Measurements from ENCODE around the gene BTAF1.
"Not testable (repeated sequence)": the region's sequence is repeated elsewhere in the genome, so short reads cannot be mapped to it uniquely, and the experiment has no call there.

BTAF1 gene

DNA sequence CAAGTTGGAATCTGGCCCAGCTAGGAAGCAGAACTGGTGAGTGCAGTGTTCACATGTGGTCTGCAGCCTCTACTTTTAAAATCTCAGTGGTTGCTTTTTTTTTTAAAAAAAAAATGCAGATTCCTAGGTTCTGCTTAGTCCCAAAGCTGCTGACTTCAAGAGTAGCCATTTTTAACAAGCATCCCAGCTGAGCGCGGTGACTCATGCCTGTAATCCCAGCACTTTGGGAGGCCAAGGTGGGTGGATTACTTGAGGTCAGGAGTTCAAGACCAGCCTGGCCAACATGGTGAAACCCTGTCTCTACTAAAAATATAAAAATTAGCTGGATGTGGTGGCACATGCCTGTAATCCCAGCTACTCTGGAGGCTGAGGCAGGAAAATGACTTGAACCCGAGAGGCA, 101.8 kb downstream of the BTAF1 start:
- H3K4me3 ChIP-seq (ENCODE audit: low read length); DNase-seq (ENCODE audit: low read depth, low spot score): not testable (repeated sequence)

DNA sequence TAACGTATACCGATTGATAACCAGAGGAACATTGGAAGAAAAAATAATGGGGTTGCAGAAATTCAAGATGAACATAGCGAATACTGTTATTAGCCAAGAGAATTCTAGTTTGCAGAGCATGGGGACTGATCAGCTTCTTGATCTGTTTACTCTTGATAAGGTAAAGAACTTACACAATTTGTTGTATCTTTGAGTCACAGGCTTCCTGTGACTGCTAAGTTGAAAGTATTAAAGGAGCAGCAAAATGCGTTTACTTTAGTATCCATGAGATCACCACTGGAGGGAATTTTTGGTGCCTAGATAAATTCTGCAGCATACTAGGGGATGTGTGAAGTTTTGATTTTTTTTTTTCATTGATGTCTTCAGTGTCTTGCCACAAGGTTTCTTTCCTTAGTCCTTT, 103.6 kb downstream of the BTAF1 start:
- no peak for DNase-seq (ENCODE audit: low read depth, low spot score)
- no peak overlapping the region for H3K4me3 ChIP-seq (ENCODE audit: low read length)

DNA sequence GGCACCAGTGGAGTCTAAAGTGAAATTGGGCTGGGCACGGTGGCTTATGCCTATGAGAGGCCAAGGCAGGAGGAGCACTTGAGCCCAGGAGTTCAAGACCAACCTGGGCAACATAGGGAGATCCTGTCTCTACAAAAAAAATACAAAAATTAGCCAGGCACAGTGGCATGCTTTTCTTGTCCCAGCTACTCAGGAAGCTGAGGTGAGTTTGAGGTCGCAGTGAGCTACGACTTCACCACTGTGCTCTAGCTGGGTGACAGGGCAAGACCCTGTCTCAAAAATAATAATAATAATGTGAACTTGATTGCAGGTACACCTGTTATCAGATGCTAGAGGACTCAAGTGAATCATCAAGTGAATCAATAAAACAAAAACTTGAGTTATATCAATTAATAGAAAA, 108.0 kb downstream of the BTAF1 start:
- no peak overlapping the region for H3K4me3 ChIP-seq (ENCODE audit: low read length)
- DNase-seq (ENCODE audit: low read depth, low spot score) = peak; percentile 9

DNA sequence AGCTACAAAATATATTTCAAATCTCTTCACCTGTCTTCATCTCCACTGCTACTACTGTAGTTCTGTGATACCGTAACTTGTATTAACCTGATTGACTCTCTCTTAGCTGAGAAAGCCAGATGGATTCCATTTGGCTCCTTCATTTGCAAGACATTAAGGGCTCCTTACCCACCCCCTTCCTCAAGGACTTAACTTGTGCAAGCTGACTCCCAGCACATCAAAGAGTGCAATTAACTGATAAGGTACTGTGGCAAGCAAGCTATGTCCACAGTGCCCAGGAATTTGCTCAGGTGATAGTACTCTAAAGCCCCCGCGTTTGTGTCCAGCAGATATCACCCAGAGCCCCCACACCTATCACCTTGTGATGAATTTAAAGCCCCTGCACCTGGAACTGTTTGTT, 109.5 kb downstream of the BTAF1 start:
- H3K4me3 ChIP-seq (ENCODE audit: low read length); DNase-seq (ENCODE audit: low read depth, low spot score): not testable (repeated sequence)

DNA sequence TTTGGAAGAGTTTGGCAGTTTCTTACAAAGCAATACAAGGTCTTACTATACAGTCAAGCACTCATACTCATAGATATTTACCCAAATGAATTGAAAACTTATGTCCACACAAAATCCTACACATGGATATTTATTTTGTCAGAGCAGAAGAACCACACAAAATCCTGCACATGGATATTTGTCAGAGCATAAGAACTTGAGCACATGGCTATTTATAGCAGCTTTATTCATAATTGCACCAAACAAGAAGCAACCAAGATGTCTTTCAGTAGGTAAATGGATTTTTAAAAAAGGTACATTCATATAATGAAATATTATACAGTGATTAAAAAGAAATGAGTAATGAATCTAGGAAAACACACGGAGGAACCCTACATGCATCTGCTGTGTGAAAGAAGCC, 115.4 kb downstream of the BTAF1 start:
- no peak overlapping the region for H3K4me3 ChIP-seq (ENCODE audit: low read length)
- no peak for DNase-seq (ENCODE audit: low read depth, low spot score)

DNA sequence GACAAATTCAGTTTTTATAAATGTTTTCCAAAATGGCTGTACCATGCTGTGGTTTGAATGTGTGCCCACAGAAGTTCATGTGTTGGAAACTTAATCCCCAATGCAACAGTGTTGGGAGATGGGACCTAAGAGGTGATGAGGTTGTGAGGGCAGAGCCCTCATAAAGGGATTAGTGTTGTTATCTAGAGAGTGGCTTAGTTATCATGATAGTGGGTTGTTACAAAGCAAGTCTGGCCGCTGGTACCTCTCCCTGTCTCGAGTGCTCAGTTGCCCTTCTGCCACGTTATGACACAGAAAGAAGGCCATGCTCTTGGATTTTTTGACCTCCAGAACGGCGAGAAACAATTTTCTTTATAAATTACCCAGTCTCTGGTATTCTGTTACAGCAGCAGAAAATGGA, 119.0 kb downstream of the BTAF1 start:
- no peak overlapping the region for H3K4me3 ChIP-seq (ENCODE audit: low read length)
- no peak for DNase-seq (ENCODE audit: low read depth, low spot score)

DNA sequence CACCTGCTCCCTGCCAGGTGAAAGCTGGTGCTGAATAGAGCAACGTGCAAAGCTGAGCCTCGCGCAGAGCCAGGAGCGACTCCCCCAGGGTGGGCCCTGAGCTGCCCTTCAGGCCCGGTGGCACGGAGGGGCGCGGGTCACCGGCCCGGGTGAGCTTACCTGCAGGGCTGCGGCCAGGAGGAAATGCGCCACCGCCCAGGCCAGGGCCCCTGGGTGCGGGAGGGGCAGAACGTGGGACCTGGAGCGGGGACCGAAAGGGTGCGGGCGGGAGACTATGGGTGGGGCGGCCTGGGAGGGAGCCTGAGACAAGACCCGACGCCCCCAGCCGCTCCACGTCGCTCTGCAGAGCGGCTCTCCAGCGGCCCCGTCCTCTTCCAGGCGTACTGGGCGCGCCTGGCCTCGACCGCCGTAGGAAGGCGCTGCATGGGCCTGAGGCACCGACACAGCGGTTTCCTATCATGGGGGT, 122.1 kb downstream of the BTAF1 start:
- H3K4me3 ChIP-seq (ENCODE audit: low read length) = no peak overlapping the region
- no peak for DNase-seq (ENCODE audit: low read depth, low spot score)

DNA sequence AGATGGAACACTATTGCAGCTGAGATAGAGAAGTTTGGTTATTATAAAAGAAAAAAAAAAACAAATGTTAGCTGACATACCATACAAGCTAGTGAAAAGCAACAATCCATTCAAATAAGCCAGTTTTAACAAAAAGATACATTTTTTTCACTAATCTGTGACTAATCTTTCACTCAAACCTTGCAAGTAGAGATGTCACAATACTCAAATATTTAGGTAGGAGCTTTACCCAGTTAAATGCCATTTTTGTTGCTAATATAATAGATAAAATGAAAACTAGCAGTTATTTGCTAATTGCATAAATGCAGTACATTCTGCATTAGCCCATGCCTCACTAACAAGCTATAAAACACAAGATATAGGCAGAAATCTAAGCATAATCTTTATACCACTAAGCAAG, 123.6 kb downstream of the BTAF1 start:
- DNase-seq (ENCODE audit: low read depth, low spot score) = no peak
- no peak overlapping the region for H3K4me3 ChIP-seq (ENCODE audit: low read length)

DNA sequence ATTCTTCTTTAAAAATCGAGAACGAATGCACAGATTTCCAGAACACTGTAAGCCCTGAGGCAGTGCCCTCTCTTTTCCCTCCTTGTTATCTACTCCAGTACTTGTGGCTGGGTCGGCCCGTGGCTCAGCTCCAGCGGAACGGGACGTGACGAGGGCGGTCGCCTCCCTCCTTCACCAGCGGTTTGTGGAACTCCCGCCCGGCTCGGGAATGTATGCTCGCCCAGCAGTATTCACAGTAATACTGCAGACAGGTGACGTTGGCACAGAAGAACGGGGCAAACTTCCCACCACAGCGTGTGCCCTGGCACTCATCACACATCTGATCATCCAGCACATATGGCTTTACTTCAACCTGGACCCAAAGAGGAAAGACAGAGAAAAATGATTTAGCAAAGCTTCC, 128.5 kb downstream of the BTAF1 start:
- H3K4me3 ChIP-seq (ENCODE audit: low read length) = no peak overlapping the region
- DNase-seq (ENCODE audit: low read depth, low spot score) = no peak

DNA sequence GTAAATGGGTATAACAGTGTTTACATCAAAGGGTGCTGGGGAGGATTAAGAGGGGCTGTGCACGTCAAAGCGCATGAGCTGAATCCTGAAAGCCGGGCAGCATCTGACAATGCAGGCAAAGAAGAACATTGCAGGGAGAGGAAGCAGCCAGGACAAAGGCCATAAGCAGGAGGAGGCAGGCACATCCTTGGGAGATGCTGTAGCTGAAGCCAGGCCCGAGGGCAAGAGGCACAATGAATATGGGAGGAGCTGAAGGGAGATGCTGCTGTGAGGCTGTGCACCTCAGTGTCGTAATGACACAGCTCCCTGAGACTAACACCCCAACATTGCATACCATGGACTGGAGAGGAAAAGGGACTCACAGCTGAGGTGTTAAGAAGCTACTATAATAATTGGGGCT, 129.2 kb downstream of the BTAF1 start:
- no peak overlapping the region for H3K4me3 ChIP-seq (ENCODE audit: low read length)
- DNase-seq (ENCODE audit: low read depth, low spot score) = no peak

DNA sequence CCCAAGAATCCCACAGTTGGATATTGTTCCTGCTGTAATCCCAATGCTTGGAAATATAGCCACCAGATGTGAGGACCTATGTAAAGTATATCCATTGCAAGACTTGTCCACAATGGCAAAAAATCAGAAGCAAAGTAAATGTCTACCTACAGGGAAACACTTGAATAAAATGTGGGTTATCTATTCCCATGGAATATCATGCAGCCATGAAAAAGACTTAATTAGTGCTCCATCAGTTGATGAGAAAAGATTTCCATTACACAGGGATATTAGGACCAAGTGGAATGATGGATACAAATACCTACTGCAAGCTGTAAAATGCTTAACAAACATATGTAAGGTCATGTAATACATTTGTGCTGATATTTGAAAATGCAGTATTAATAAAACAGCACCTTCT, 131.2 kb downstream of the BTAF1 start:
- H3K4me3 ChIP-seq (ENCODE audit: low read length) = no peak overlapping the region
- no peak for DNase-seq (ENCODE audit: low read depth, low spot score)

DNA sequence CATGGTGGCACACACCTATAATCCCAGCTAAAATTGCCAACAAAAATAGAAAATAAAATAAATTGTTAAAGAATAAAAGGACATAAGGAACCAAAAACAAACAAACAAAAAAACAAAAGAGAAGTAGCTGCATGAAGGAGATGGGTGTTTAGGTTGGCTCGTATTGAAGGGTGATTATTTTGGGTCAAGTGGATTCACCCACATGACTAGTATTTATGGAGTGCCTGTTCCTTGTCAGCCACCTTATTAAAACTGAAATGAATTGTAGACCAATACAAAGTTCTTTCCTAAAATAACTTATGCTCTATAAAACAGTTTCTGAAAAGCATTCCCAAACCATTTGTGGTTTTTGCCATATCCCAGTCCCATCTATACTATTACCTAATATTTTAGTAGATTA, 138.7 kb downstream of the BTAF1 start:
- no peak overlapping the region for H3K4me3 ChIP-seq (ENCODE audit: low read length)
- DNase-seq (ENCODE audit: low read depth, low spot score) = no peak

DNA sequence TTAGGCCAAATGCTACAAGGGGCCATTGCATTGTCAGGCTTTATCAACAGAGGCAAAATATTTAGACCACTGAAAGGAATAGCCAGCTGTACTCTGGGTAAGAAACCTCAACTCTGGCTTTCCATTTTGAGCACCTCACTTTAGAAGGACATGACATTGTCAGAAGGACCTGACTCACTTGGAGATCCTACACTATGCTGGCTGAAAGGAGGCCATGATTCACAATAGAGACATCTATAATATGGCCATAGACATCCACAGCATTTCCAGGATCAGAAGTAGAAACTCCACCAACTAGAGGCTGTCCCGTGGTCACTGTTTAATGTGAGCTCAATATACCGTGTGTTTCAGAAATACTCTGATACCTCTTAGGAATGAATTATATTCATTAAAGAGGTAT, 140.9 kb downstream of the BTAF1 start:
- DNase-seq (ENCODE audit: low read depth, low spot score) = no peak
- H3K4me3 ChIP-seq (ENCODE audit: low read length) = no peak overlapping the region

DNA sequence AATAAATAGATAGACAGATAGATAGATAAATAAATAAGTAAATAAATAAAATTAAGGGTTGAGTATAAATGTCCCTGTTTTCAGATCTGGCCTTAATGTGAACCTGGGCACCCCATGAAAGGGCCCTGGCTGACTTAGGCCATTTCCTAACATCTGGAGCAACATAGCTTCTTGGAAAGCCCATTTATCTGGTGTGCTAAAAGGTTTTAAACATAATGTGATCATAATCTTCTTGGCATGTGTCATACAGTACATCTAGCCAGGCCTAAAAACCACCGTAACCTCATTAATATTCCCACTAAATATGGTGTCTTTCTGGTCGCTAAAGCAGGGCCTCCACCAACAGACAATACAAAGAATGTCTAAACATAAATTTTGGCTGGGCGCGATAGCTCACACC, 142.8 kb downstream of the BTAF1 start:
- no peak for DNase-seq (ENCODE audit: low read depth, low spot score)
- no peak overlapping the region for H3K4me3 ChIP-seq (ENCODE audit: low read length)

DNA sequence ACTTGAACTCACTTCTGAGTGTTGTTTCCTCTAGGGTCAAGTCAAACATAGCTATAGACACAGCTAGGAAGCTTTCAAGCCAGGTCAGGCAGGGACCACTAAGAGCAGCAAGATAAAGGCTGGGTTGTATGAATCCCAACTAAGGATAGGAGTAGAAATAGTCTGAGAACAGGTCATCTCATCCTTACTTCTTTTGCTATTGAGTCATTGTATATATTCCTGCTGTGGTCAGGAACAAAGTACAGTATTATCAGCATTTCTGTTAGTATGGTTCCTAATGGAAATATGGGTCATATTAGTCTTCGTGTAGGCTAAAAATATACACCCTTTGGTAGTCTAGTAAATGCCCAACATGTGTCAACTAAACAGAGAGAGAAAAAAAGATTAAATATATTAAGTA, 145.3 kb downstream of the BTAF1 start:
- no peak overlapping the region for H3K4me3 ChIP-seq (ENCODE audit: low read length)
- DNase-seq (ENCODE audit: low read depth, low spot score) = no peak

DNA sequence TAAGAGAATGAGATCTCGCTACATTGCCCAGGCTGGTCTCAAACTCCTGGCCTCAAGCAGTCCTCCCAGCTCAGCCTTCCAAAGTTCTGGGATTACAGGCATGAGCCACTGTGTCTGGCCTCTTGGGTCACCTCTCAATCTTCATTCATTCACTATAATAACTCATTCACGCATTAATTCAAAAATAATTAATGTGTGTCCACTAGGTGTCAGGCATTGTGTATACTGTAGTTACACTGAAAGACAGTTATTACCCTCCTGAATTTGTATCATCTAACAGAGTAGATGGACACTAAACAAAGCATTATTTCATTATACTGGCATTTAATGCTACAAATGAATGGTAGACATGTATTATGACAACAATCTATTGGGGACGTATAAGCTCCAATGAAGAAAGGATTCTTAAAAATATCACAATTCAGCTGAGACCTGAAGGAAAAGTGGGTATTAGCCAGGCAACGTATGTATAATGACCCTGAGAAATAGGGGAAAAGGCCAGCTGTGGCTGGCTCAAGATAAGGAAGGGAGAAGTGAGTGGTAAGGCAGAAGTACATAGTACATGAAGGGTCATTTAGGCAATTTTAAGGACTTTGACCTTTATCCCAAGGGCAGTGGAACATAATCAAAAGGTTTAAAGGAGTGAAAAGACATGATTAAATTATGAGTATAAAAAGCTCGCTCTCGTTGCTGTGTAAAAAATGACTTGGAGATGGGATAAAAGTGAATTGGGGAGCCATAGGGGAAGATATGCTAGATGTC, 150.7 kb downstream of the BTAF1 start:
- no peak overlapping the region for H3K4me3 ChIP-seq (ENCODE audit: low read length)
- DNase-seq (ENCODE audit: low read depth, low spot score) = no peak

DNA sequence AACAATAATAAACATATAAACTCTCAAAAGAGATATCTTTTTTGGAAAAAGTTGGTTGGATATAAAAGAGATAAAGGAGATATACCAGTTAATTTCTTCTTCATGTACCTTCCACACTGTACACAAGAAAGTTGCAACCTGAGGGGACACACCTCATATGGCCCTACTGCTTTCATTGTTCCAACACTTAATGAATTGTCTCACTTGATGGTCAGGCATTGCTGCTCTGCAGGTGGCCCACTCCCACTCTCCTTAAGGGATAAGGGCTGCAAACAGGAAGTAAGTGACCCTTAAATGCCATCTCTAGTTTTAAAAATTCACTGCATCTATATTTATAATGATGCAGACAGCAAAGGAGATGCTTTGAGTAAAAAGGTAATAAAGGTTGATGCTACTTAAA, 152.3 kb downstream of the BTAF1 start:
- DNase-seq (ENCODE audit: low read depth, low spot score) = no peak
- no peak overlapping the region for H3K4me3 ChIP-seq (ENCODE audit: low read length)

DNA sequence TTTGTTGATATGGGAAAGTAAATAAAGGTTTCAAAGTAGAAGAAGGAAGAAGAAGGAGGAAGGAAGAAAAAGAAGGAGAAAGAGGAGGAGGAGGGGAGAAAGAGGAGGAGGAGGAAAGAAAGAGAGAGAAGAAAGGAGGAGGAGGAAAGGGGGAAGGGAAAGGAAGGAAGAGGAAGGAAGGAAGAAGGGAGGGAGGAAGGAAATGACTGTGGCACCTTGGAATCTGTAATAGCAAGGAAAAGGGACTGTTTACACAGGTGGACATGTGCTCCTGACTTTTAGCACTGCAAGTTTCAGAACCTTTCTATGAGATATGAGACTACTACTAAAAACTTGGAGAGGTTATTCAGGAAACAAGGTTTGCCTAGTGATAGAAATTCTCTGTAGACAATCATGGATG, 153.2 kb downstream of the BTAF1 start:
- no peak overlapping the region for H3K4me3 ChIP-seq (ENCODE audit: low read length)

DNA sequence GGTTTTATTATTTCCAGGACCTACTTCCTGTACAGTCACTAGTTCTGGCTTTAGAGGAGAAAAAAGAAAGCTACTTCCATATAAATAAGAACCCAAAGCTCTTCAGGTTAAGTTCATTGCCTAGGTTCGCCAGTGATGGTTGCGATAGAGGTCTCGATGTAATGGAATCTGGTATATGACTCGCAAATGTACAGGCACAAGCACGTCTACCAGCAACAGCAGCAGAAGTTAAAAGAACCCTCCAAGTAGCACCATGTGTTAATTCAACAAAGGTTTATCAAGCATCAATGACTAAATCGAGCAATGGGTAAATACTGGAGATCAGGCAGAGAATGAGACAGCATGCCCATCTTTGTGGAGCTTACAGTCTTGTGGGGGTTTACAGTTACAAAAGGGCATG, 155.4 kb downstream of the BTAF1 start:
- DNase-seq (ENCODE audit: low read depth, low spot score) = no peak
- no peak overlapping the region for H3K4me3 ChIP-seq (ENCODE audit: low read length)

More for the DNA sequence above, 153.2 kb downstream of the BTAF1 start:
- no peak for DNase-seq (ENCODE audit: low read depth, low spot score)
